ENCODE data around the gene TRIM67.

Gene TRIM67

GRCh38 chr1:231226156-231226555, 64.3 kb downstream of the TRIM67 start:
- CTCF ChIA-PET, result interaction anchor here (0.7 kb wide), 1 partner anchor 1572 kb away, joined by 3 read pairs; no protein-coding TSS in a partner anchor

GRCh38 chr1:231231511-231231910, 69.7 kb downstream of the TRIM67 start:
- peaks cover 17 to 35% of the 10 kb centered on the region in 2 experiments; a peak in 2 of 3 replicates for H3K36me3 ChIP-seq (ENCODE audit: control insufficient read depth in 2 of 2, insufficient read depth in 1 of 2, low read length in 2 of 2)
- 0 out of 2 replicates have a peak, but pooled peaks cover 4% of the 10 kb centered on the region for H3K4me1 ChIP-seq (ENCODE audit: control insufficient read depth, insufficient read depth, low read length)
- no peaks in the 10 kb centered on the region for H3K9me3 ChIP-seq (ENCODE audit: control insufficient read depth, insufficient read depth, low read depth, low read length)
- POLR2A ChIA-PET, result no interaction called here
- H3K4me3 ChIP-seq (ENCODE audit: low read depth, low read length), result no peak overlapping the region
- CTCF ChIA-PET, result interaction anchor here (0.7 kb wide), 1 partner anchor 101 kb away, joined by 3 read pairs; no protein-coding TSS in a partner anchor
- no peak overlapping the region for H3K27ac ChIP-seq (ENCODE audit: extremely low read depth, low read depth, low read length)
- TF ChIP-seq ZNF292 (tag by site-specific recombination; IDR thresholded peaks at IDR 0.05; ENCODE audit: borderline replicate concordance, low read depth), result no peak
- TF ChIP-seq MYNN (tag by site-specific recombination; IDR thresholded peaks at IDR 0.05; ENCODE audit: borderline replicate concordance), result no peak
- TF ChIP-seq ZNF169 (tag by site-specific recombination; IDR thresholded peaks at IDR 0.05), result no peak
- TF ChIP-seq ZNF785 (tag by site-specific recombination; IDR thresholded peaks at IDR 0.05), result no peak
- TF ChIP-seq GFI1B (tag by site-specific recombination; IDR thresholded peaks at IDR 0.05), result no peak
- TF ChIP-seq ZNF239 (tag by site-specific recombination; IDR thresholded peaks at IDR 0.05), result no peak
- no peak for TF ChIP-seq PRDM10 (tag by site-specific recombination; IDR thresholded peaks at IDR 0.05)
- TF ChIP-seq ZNF558 (tag by site-specific recombination; IDR thresholded peaks at IDR 0.05), result no peak
- no peak for TF ChIP-seq HOXC10 (CRISPR knock-in tag; IDR thresholded peaks at IDR 0.05)
- no peak for TF ChIP-seq ZNF157 (tag by site-specific recombination; IDR thresholded peaks at IDR 0.05)
- no peak for TF ChIP-seq ZNF398 (tag by site-specific recombination; IDR thresholded peaks at IDR 0.05)
- no peak for TF ChIP-seq ZNF280D (tag by site-specific recombination; IDR thresholded peaks at IDR 0.05)
- TF ChIP-seq ZNF658 (tag by site-specific recombination; IDR thresholded peaks at IDR 0.05), result no peak

More at GRCh38 chr1:231226156-231226555, 64.3 kb downstream of the TRIM67 start:
- Histone ChIP-seq H3K4me1 (ENCODE audit: control insufficient read depth, insufficient read depth, low read length) (no peaks in the 10 kb centered on the region), H3K27ac (ENCODE audit: extremely low read depth, low read depth, low read length) (no peak overlapping the region), H3K9me3 (ENCODE audit: control insufficient read depth, insufficient read depth, low read depth, low read length) (no peaks in the 10 kb centered on the region), H3K36me3 (ENCODE audit: control insufficient read depth in 2 of 2, insufficient read depth in 1 of 2, low read length in 2 of 2) (peaks cover 49 to 66% of the 10 kb centered on the region in 2 experiments), H3K4me3 (ENCODE audit: low read depth, low read length) (no peak overlapping the region)
- POLR2A ChIA-PET, result no interaction called here
- TF ChIP-seq ZNF302 (tag by site-specific recombination; IDR thresholded peaks at IDR 0.05; ENCODE audit: low read depth), result no peak
- no peak for TF ChIP-seq ZBTB20 (tag by site-specific recombination; IDR thresholded peaks at IDR 0.05)
- no peak for TF ChIP-seq ZNF311 (tag by site-specific recombination; IDR thresholded peaks at IDR 0.05; ENCODE audit: borderline replicate concordance)
- no peak for TF ChIP-seq ZFP41 (tag by site-specific recombination; IDR thresholded peaks at IDR 0.05; ENCODE audit: borderline replicate concordance)
- no peak for TF ChIP-seq KLF1 (tag by site-specific recombination; IDR thresholded peaks at IDR 0.05)
- no peak for TF ChIP-seq ZNF692 (tag by site-specific recombination; IDR thresholded peaks at IDR 0.05)
- no peak for TF ChIP-seq ZBTB48 (tag by site-specific recombination; IDR thresholded peaks at IDR 0.05)
- no peak for TF ChIP-seq ZBTB7A (tag by site-specific recombination; IDR thresholded peaks at IDR 0.05; ENCODE audit: low read depth)
- TF ChIP-seq ZNF114 (tag by site-specific recombination; IDR thresholded peaks at IDR 0.05), result no peak
- TF ChIP-seq ZNF37A (tag by site-specific recombination; IDR thresholded peaks at IDR 0.05), result no peak
- no peak for TF ChIP-seq OVOL3 (tag by site-specific recombination; IDR thresholded peaks at IDR 0.05)
- TF ChIP-seq HIC1 (tag by site-specific recombination; IDR thresholded peaks at IDR 0.05), result no peak
- TF ChIP-seq SETDB1 (IDR thresholded peaks at IDR 0.05; ENCODE audit: insufficient read length, low read length), result no peak
- no peak for TF ChIP-seq ZNF596 (tag by site-specific recombination; IDR thresholded peaks at IDR 0.05)
